Endometrial microvascular endothelial cells (primary cell): ENCODE measurements around the gene LRRC36. TPM values are rescaled to one million over a fixed set of nuclear protein-coding genes. Genes with fewer than 3 reads are reported as not detected.

ENCODE experiments used
- in situ Hi-C: cut with HindIII; loops from 2 replicates; pipeline ENCODE4 v1.10.0; 2017; ENCODE audit warnings: low sequenced_read_pairs, low pct_unique_long_range_greater_than_20kb; ENCODE audit errors: inconsistent ontology term
- total RNA-seq: library from RNA; depleted of rRNA; stranded (reverse); fragments of >200 nt; gene quantifications from one replicate; pipeline ENCODE4 v1.2.3, GENCODE V29; 2015; ENCODE audit errors: inconsistent ontology term

Gene LRRC36
- total RNA-seq, 1 donor from 2014 or later = 0.56 TPM

DNA sequence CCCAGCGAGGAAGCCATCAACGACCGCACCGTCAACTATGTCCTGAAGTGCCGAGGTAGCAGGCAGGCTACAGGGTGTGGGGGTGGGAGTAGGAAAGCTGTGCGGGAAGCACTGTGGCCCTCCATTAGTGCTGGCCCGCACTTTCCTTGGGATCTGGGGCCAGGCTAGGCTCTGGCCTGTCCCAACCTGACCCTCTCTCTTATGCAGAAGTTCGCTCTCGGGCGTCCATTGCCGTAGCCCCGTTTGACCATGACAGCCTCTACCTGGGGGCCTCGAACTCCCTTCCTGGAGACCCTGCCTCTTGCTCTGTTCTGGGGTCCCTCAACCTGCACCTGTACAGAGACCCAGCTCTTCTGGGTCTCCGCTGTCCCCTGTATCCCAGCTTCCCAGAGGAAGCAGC is 38.7 kb upstream of the LRRC36 start:
- in situ Hi-C loops = loop anchor here (25.0 kb wide), 1 partner anchor 151 kb away; no protein-coding TSS in a partner anchor

DNA sequence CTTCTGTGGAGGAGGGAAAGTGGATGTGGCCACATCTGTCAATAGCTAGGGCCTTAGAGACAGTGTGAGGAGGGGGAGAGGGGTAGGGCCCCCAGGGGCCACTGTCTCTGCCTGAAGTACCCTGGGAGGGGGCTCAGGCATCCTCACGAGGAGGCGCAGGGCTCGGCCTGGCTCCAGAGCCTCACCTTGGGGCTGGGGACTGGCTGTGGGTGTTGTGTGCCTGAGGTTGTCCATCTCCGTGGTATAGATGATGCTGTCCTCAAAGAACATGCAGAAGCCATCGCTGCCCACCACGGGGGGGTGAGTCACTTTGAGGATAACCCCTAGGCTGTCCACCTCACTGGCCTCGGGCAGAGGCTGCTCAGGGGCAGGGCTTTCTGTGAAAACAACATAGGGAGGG is 35.2 kb upstream of the LRRC36 start:
- in situ Hi-C loops = loop anchor here (25.0 kb wide), 1 partner anchor 154 kb away; no protein-coding TSS in a partner anchor

DNA sequence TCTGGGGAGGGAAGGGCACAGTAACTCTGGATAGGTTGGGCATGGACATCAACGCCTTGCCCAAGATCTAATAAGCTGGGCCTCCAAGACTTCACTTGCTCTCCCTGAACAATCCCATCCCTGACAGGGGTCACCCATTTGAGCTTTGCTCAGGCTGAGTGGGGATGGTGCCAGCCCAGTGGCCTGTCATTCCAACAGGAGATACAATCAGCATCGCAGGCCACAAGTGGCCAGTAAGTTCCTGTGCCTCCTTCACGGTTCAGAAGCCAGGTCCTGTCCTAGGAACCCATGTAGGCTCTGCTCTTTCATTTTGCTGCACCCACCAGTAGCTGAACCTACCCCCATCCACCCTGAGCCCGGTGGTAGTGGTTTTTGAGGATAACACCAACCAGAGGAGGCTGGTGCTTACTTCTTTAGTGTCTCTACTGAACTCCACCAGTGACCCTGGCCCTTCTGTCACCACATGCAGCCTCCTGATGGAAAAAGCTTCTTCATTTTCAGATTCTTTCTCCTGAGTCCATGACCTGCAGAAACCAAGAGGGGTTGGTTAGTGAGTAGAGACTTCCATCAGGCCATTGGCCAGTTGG is 32.4 kb upstream of the LRRC36 start:
- in situ Hi-C loops = loop anchor here (25.0 kb wide), 1 partner anchor 157 kb away; no protein-coding TSS in a partner anchor

DNA sequence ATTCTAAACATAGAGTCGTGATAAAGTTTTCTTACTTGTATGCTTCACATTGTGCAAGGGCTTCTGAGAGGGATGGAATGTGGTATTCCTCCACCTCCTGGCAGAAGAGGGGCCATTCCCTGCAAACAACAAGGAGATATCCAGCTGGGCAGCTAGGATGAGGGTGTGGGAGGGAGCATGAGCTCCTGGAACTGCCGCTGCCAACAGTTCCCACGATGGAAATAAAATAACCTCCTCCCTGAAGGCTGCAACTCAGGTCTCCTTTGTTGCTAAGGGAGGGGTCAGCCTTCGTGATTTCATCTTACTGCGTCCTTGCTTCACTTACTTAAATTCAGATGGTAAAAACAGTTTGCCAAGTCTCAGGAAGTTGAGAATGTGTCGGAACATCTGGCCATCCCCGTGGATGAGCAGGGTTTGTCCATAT is 31.7 kb upstream of the LRRC36 start:
- in situ Hi-C loops = loop anchor here (25.0 kb wide), 1 partner anchor 158 kb away; no protein-coding TSS in a partner anchor

- in situ Hi-C loops = loop anchor here (25.0 kb wide), 1 partner anchor 159 kb away; no protein-coding TSS in a partner anchor
These were observed 30.2 kb upstream of the LRRC36 start for GRCh38 chr16:67296420-67296819.

DNA sequence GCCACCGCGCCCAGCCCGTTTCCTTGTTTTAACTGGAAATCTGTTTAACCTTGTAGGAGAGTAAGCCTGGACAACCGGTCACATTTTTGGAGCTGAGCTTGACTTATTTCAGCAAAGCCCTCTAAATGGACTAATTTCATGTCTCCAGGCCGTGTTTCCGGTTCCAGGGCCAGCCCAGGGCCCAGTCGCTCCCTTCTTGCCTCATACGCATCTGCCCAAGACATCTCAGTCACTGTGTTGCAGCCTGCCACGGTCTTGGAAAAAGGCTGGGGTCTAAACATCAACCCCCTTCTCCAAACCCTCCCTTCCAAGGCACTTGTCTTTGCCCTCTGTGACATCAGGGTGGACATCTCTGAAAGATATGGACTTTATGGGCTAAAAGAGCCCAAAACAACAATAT is 28.3 kb upstream of the LRRC36 start:
- in situ Hi-C loops = loop anchor here (25.0 kb wide), 1 partner anchor 161 kb away; no protein-coding TSS in a partner anchor

DNA sequence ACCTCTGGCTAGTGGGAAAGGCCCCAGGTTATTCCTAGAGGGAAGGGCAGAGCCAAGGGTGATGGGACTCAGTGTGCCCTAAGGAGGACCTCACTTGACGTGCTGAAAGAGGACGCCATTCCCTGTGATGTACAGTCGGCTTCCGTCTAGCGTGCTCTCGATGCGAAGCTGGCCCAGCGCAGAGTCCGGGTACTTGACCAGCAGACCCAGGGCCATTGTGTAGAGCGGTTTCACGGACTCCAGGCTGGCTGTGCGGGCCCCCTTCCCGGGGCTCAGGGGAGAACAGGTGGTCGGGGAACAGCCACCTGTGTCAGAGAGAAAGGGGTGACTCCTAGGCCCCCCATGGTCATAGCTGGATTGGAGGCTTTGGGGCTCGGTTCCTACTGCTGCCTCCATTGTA is 27.3 kb upstream of the LRRC36 start:
- in situ Hi-C loops = loop anchor here (25.0 kb wide), 1 partner anchor 162 kb away; no protein-coding TSS in a partner anchor

DNA sequence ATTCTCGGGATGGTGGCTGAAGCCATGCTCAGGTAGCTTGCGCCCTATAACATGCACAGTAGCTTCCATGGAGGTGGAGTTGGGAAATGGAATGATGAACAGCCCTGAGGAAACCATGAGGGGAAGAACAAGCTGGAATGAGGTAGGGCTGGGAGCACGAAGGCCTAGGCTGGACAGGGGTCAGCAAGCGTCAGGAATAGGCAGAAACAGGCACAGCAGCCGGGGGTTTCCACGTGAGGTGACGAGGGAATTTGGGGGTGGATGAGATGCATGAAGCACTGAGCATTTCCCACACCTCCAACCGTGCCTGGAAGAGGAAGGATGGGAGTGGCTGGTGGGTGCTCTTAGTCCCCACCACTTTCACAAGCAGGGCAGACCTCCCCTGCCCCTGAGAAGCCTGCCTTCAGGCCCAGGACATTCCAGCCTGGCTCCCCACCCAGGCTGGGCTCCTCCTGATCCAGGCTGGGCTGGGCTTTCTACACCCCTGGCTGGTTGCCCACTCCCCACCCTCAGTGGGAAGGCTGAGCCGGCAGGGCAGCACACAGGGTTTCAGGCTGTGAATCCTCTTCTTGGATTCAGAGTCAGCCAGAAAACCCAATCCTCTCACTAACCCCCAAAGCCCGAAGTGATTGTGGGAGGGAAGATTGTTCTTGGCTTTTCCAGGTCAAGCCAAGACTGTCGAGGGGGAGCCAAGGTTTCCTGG is 25.4 kb upstream of the LRRC36 start:
- in situ Hi-C loops = no loop called here

DNA sequence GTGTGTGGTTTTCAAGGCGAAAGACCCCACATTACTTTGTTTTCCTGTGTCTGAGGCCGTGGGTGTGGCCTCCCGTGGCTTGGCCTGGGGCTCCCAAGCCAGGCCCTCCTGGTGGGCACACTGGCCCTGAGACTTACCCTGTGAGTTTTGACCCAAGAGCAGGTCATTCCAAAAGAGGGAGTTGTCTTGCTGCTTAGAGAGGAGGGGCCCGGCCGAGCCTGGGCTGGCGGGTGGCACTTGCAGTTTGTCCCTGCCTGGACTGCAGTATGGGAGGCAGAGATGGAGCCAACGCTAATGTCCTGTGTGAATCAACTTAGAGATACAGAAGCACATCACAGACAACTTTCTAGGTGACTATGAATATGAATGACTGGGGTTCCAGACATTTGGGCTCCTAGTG is 24.5 kb upstream of the LRRC36 start:
- in situ Hi-C loops = no loop called here

GRCh38 chr16:67302970-67303369 is 23.6 kb upstream of the LRRC36 start:
- in situ Hi-C loops = no loop called here

DNA sequence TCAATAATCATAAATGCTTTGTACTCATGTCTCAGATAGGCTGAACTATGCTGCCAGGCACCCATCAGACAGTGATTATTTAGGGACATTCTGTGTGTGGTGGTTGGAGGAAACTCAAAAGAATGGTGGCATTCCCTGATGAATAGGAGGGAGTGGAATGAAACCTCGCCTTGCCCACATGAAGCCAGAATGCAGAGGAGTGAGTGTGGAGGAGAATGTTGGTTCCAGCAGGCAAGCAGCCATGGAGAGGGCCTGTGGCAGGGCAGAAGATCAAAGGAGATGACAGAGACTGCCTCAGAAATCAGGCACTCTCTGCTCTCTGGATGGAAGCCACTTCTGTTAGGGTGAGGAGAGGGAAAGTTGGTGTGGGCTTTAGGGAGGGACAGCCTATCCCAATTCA is 22.6 kb upstream of the LRRC36 start:
- in situ Hi-C loops = no loop called here

DNA sequence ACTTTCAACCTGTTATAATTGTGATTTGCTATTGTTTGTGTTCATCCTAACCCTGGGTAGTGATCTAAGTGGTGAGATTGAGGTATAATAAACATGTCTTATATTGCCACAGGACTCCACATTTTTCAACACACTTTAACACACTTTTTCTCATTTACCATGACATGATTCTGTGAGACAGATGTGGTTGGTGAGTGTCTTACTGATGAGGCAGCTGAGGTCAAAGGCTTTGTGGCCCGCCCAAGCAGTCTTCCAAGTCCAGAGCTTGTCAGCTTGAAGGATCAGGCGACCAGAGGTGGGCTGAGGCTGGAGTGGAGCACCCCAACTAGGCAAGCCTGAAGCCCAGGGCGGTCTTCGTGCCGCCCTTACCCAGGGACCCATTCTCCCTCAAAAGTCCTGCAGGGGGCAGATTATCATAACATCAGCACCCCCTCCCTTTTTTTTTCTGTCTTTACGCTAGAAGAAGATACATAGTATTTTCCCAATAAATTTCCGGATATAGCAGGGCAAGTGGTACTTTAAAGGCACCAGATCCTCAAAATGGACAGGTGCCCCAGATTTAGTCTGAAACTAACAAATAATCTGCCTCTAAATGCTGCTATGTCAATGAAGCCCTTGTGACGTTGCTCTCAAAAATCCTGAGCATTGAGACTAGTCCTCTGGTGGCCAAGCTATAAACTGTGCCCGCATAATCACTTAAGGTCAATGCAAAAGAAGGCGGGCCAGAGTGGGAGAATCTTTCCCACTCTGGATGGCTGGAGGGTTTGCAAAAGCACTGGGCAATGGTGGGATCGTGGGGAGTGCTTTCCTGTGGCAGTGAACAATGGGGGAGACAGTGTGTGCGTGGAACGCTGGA is 21.2 kb upstream of the LRRC36 start:
- in situ Hi-C loops = no loop called here

GRCh38 chr16:67310561-67310960 is 16.1 kb upstream of the LRRC36 start:
- in situ Hi-C loops = no loop called here

GRCh38 chr16:67311607-67312488 is 14.8 kb upstream of the LRRC36 start:
- in situ Hi-C loops = no loop called here

- in situ Hi-C loops = no loop called here
These were observed 13.9 kb upstream of the LRRC36 start for GRCh38 chr16:67312719-67313118.

GRCh38 chr16:67317853-67318252 is 8.8 kb upstream of the LRRC36 start:
- in situ Hi-C loops = no loop called here

DNA sequence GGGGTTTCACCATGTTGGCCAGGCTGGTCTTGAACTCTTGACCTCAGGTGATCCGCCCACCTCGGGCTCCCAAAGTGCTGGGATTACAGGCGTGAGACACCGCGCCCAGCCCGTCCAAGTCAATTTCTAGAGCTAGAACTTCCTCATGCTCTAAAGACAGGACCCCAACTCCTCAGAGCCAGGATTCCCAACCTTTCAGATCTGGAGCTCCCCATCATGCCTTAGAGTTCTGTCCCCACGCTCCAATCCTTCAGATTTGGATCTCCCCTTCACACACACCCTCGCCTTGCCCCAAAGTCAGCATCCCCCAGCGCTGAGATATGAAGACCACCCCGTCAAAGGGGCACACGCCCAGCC is 522 bp upstream of the LRRC36 start:
- in situ Hi-C loops = no loop called here

DNA sequence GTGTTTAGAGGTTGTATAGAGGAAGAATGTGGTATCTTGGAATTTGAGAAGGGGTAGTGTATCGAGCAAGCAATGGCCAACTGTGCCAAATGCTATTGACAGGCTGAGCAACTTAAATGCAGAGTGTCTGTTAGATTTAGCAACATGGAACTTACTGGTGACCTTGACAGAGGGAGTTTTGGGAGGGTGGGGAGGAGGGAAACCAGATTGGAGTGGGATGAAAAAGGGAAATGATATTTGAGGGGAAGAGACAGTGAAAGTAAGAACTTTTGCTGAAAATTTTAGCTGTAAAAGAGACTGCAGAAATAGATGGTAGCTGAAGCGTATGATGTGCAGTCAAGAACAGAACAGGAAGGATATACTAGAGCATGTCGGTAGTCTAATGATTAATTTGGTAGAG is 1.1 kb downstream of the LRRC36 start:
- in situ Hi-C loops = no loop called here

- in situ Hi-C loops = no loop called here
These were observed 3.3 kb downstream of the LRRC36 start for GRCh38 chr16:67329901-67330300.
